ENCODE data around the gene RARS2.

GRCh38 chr6:87590990-87591389, 1.2 kb upstream of the RARS2 start:
- TF ChIP-seq POLR2AphosphoS5 (IDR thresholded peaks at IDR 0.05; ENCODE audit: low read depth, low read length) (no peak), POLR2A (IDR thresholded peaks at IDR 0.05; ENCODE audit: low read depth, low read length) (no peak), TAF1 (IDR thresholded peaks at IDR 0.05; ENCODE audit: low read depth, low read length) (no peak)

All from GM12891 (cell line).